GM18519 (cell line): ENCODE data around the gene SLC9C2.
"Not testable (repeated sequence)": the region's sequence is repeated elsewhere in the genome, so short reads cannot be mapped to it uniquely, and the experiment has no call there.

Source experiments
- ATAC-seq: cut with Tn5 transposase; IDR thresholded peaks from one replicate; pipeline ENCODE4 v1.9.1; 2021; ENCODE audit warnings: mild to moderate bottlenecking, moderate library complexity; ENCODE audit not compliant: unreplicated experiment, low FRiP score

Gene SLC9C2

GRCh38 chr1:173603056-173603591 is at the start of gene SLC9C2:
Gene SLC9C2 (minus strand): TSS chr1:173603072. CDS start chr1:173601776, 1,296 bp downstream.
- no peak for ATAC-seq

DNA sequence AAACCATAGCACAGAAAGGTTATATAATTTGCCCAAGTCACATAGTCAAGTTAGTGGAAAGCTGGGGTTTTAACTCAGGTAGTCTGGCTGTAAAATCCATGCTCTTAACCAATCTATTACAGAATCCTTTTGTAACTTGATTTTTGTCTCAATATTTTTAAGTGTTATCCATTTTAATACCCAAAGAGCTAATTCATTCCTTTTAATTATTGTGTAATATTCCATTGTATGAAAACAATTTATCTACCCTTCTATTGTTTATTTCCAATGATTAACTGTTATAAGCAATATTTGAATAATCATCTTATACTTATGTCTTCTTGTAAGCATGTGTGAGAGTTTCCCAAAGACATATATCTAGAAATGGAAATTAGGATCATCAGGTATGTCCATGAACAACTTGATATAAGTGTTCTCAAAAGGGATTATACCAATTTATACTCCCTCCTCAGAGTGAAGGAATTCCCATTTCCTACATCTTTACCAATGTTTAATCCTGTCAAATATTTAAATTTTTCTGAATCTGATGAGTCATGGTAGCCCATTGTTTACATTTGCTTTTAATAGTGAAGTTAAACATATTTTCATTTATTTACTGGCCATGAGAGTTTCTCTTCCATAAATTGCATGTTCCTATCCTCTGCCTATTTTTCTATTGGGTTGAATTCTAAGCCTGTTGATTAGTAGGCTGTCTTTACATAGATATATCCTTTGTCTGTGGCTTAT is 46.2 kb upstream of the SLC9C2 start:
- ATAC-seq: no peak

GRCh38 chr1:173646656-173647055 is 43.8 kb upstream of the SLC9C2 start:
- ATAC-seq: no peak

DNA sequence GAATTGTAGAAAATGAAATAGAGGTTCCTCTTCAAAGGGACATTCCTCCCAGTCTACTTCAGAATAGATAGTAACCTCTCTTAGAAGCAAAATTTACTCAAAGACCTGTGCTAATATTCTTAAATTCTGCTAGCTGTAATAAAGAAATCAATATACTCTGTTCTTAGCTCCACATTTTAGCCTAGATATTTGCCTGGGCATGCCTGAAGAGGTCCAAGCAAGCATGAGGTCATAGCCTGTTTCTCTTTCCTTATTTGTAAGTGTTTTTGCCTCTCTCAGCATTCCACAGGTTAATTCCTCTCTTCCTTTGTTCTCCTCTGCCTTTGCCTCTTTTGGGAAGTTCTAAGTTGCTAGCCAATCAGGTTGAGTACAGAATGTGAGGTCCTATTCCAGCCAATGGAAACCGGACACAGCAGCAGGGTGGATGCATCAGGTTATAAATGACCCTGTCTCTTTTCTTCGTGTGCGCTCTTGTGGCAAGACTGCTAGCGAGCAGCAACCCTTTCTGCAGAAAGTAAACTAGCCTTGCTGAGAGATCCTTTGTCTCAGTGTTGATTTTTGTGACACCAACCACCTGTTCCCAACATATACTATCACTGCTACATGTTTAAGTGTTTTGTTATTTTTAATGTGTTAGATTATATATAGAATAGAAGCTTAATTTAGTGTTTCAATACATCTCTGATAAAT is 39.7 kb upstream of the SLC9C2 start:
- not testable (repeated sequence) for ATAC-seq

DNA sequence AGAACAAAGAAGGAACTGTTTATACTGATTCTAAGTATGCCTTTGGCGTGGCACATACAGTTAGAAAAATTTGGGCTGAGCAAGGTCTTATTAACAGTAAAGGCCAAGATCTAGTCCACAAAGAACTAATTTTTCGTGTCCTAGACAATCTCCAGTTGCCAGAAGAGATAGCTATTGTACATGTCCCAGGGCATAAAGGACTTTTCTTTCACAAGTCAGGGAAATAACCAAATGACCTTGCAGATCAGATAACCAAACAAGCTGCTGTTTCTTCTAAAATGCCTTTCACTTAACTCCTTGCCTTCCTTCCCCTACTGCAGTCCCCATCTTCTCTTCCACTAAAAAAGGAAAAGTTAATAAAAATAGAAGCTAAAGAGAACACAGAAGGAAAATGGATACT is 36.2 kb upstream of the SLC9C2 start:
- ATAC-seq: no peak

DNA sequence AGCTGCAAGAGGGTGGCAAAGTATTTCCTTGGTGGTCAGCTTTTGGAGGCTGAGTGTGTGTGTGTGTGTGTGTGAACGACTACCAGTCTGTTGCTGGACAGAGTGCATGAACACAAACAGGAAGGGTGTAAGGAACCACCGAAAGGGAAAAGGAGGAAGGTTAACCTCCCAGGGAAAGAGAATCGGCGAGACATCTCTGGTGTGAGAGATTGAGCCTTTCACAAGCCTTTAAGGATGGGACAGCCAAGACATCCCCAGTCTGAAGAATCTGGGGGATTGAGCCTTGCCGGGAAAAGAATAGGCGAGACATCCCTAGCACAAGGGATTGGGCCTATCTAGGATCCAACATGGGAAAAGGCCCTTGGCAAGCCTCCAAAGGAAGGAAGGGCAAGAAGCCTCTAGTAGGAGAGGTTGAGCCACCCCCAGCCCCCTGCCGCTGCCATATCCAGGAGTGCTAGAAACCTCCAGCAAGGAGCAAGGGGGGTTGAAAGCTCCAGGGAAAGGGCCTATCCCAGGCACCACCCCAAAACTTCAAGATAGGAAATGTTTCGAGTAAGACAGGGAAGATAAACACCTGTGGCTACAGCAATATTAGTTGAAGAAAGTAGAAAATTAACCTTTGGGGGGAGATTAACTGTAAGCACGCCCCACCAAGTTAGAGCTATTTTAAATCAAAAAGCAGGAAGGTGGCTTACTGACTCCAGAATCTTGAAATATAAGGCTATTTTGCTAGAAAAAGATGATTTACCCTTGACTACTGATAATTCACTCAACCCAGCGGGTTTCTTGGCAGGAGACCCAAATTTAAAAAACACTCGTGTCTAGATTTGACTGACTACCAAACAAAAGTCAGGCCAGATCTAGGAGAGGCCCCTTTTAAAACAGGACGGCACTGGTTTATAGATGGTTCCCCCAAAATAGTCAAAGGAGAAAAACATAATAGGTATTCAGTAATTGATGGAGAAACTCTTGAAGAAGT is 35.5 kb upstream of the SLC9C2 start:
- ATAC-seq: no peak

DNA sequence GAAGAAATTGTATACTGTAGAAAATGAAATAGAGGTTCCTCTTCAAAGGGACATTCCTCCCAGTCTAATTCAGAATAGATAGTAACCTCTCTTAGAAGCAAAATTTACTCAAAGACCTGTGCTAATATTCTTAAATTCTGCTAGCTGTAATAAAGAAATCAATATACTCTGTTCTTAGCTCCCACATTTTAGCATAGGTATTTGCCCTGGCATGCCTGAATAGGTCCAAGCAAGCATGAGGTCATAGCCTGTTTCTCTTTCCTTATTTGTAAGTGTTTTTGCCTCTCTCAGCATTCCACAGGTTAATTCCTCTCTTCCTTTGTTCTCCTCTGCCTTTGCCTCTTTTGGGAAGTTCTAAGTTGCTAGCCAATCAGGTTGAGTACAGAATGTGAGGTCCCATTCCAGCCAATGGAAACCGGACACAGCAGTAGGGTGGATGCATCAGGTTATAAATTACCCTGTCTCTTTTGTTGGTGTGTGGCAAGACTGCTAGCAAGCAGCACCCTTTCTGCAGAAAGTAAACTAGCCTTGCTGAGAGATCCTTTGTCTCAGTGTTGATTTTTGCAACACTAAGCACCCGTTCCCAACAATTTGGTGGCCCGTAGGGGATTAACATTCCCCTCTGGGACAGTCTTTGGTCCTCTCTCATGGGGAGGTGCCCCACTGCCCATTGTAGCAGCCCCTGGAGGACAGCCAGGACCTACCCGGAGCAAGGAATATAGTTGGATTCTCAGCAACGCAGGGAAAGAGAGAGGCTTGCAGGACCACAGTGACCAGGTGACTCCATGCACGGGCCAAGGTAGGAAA is 34.6 kb upstream of the SLC9C2 start:
- ATAC-seq: not testable (repeated sequence)

- ATAC-seq: no peak
Measured at GRCh38 chr1:173635116-173635515, 32.2 kb upstream of the SLC9C2 start, which contains the start of gene TEX50. Gene TEX50 (plus strand): TSS chr1:173635338. CDS start chr1:173635522, 184 bp downstream.

GRCh38 chr1:173628888-173629287 is 26.0 kb upstream of the SLC9C2 start:
- ATAC-seq: no peak

DNA sequence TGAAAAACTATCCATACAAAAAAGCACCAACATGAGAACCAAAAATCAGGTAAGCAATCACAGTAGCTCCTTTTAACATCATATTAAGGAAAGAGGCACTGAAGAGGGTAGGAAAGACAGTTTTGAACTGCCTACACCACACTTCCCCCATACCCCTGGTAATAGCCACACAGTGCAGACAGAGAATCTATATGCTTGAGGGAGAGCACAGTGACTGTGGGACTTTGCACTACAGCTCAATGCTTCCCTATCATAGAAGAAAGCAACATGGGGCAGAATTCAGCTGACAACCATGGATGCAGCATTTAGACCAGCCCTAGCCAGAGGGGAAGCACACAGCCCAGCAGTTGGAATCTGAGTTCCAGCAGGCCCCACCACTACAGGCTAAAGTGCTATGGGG is 24.4 kb upstream of the SLC9C2 start:
- no peak for ATAC-seq

GRCh38 chr1:173616859-173617258 is 14.0 kb upstream of the SLC9C2 start:
- no peak for ATAC-seq

- not testable (repeated sequence) for ATAC-seq
Measured at GRCh38 chr1:173613086-173613485, 10.2 kb upstream of the SLC9C2 start.

DNA sequence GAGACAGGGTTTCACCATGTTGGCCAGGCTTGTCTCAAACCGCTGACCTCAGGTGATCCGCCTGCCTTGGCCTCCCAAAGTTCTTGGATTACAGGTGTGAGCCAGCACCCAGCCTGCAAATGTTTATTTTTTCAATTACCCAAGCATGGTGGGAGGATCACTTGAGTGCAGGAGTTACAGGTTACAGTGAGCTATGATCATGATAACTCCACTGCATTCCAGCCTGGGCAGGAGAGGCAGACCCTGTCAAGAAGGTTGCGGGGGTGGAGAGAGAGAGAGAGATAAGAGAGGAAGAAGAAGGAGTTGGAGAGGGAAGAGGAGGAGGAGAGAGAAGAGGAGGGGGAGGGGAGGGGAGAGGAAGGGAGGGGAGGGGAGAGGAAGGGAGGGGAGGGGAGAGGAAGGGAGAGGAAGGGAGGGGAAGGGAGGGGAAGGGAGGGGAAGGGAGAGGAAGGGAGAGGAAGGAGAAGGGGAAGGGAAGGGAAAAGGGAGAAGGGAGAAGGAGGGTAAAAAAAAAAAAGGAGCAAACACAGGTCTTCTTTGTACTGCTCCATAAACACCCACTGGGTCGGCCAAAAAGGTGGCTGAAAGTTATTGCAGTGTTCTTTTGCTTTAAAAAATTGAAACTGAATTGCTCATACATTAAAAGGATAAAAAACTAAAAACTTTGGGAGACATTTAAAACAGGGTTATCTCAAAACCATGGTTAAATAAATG is 5.8 kb upstream of the SLC9C2 start:
- ATAC-seq: no peak

GRCh38 chr1:173601588-173601987 is 1.3 kb downstream of the SLC9C2 start:
- no peak for ATAC-seq

DNA sequence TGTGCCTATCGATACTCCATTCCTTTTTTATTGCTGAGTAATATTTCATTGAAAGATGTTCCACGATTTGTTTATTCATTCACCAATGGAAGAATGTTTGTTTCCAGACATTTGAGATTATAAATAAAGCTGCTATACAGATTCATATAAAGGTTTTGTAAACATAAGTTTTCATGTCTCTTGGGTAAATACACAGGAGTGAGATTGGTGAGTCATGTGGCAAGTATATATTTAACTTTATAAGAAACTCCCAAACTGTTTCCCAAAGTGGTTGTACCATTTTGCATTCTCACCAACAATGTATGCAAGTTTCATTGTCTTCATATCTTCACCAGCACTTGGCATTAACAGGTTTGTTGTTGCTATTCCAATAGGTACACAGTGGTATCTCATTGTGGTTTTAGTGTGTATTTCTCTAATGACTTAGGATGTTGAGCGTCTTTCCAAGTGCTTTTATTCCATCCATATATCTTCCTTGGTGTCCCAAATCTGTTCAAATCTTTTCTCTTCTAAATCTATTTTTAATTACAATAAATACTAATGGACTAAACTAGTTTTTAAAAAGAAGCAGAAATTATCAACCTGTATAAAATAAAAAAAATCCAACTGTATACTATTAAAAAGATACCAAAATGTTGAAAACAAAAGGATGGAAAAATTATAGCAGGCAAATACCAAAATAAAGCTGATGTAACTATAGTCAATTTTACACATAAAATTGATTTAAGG is 6.6 kb downstream of the SLC9C2 start:
- no peak for ATAC-seq

- ATAC-seq: not testable (repeated sequence)
Measured at GRCh38 chr1:173591138-173591537, 11.7 kb downstream of the SLC9C2 start.

GRCh38 chr1:173590557-173590956 is 12.3 kb downstream of the SLC9C2 start:
- ATAC-seq: no peak

- ATAC-seq: no peak
Measured at GRCh38 chr1:173581383-173582079, 21.3 kb downstream of the SLC9C2 start.
